Upper lobe of left lung (tissue), 4 donors: ENCODE results near the gene CRHR2.

ENCODE experiments used
- EP300 ChIP-seq, 4 donors: sonication (generic); formaldehyde crosslinking; IDR thresholded peaks; one replicate each; pipeline ENCODE4 v1.5.1; 2017; ENCODE audit warnings: antibody characterized with exemption in 4 of 4, control low read depth in 2 of 4
- POLR2A ChIP-seq, 4 donors: fragments of 450-650 bp; IDR thresholded peaks; one replicate each; pipeline ENCODE4 v1.5.1; 2016 to 2017; ENCODE audit warnings: antibody characterized with exemption in 4 of 4, mild to moderate bottlenecking in 2 of 4
- POLR2AphosphoS5 ChIP-seq, 2 donors: sonication (generic); formaldehyde crosslinking; IDR thresholded peaks; one replicate each; pipeline ENCODE4 v1.5.1; 2017; ENCODE audit warnings: antibody characterized with exemption in 2 of 2
- TF ChIP-seq, protein P1 (sequence below), 6 experiments: fragments of 450-650 bp in 4 of 6; fragments of 200-600 bp in 2 of 6; sonication (generic) in 2 of 6; IDR thresholded peaks; one replicate each; pipeline ENCODE4 v1.5.1; 2016 to 2019; ENCODE audit warnings: antibody characterized with exemption in 6 of 6

DNA sequence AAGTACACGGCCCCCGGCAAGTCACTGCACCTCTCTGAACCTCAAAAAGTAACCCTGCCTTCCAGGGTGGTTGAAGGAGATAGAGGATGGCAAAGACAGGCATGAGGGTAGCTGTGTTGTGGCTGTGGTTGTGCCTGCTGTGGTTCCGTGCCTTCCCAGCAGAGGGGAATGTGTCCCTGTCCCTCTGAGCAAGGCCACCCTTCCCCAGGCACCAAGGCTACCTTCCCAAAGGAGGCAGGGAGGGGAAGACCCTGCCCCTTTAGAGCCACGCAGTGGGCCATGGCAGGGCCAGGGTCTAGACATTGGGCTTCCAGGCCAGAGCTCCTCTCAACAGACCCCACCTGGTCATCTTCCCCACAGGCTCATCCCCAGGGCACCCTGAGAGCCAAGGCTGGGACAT, 18.8 kb downstream of the CRHR2 start:
- TF ChIP-seq, protein P1, sequence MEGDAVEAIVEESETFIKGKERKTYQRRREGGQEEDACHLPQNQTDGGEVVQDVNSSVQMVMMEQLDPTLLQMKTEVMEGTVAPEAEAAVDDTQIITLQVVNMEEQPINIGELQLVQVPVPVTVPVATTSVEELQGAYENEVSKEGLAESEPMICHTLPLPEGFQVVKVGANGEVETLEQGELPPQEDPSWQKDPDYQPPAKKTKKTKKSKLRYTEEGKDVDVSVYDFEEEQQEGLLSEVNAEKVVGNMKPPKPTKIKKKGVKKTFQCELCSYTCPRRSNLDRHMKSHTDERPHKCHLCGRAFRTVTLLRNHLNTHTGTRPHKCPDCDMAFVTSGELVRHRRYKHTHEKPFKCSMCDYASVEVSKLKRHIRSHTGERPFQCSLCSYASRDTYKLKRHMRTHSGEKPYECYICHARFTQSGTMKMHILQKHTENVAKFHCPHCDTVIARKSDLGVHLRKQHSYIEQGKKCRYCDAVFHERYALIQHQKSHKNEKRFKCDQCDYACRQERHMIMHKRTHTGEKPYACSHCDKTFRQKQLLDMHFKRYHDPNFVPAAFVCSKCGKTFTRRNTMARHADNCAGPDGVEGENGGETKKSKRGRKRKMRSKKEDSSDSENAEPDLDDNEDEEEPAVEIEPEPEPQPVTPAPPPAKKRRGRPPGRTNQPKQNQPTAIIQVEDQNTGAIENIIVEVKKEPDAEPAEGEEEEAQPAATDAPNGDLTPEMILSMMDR (IDR thresholded peaks at IDR 0.05) = no peak
- TF ChIP-seq POLR2A (IDR thresholded peaks at IDR 0.05) (no peak), POLR2AphosphoS5 (IDR thresholded peaks at IDR 0.05) (no peak), EP300 (IDR thresholded peaks at IDR 0.05) (no peak)
